ENCODE measurements around the gene MAOB. TPM values are rescaled to one million over a fixed set of nuclear protein-coding genes. Genes with fewer than 3 reads are reported as not detected.

MAOB gene
- total and polyA plus RNA-seq, 2 donors (not counting 1 experiment from before 2014, with no cell fraction given) = not detected

DNA sequence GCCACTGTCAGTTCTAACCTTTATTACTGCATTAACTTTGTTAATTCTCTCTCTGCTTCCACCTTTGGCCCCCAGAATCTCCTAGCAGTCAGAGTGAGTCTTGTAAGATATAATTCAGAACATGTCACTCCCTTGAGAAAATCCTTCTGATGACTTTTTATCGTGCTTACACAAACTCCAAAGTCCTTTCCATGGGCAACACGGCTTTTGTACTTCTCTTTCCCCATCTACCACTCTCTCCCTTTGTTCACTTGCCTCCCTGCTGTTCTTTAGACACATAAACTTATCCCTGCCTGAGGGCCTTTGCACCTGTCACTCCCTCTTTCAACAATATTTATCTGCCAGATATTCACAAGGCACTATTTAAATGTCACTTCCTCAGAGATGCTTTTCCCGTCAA lies 64.8 kb downstream of the MAOB start:
- H3K4me3 Mint-ChIP-seq = no peak overlapping the region
- no peak for TF ChIP-seq EZH2 (IDR thresholded peaks at IDR 0.05; ENCODE audit: borderline replicate concordance, insufficient read depth, low read depth, low read length, poor library complexity, severe bottlenecking)
- TF ChIP-seq, protein P1, sequence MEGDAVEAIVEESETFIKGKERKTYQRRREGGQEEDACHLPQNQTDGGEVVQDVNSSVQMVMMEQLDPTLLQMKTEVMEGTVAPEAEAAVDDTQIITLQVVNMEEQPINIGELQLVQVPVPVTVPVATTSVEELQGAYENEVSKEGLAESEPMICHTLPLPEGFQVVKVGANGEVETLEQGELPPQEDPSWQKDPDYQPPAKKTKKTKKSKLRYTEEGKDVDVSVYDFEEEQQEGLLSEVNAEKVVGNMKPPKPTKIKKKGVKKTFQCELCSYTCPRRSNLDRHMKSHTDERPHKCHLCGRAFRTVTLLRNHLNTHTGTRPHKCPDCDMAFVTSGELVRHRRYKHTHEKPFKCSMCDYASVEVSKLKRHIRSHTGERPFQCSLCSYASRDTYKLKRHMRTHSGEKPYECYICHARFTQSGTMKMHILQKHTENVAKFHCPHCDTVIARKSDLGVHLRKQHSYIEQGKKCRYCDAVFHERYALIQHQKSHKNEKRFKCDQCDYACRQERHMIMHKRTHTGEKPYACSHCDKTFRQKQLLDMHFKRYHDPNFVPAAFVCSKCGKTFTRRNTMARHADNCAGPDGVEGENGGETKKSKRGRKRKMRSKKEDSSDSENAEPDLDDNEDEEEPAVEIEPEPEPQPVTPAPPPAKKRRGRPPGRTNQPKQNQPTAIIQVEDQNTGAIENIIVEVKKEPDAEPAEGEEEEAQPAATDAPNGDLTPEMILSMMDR (IDR thresholded peaks at IDR 0.05) = no peak
- Histone ChIP-seq H3K4me1 (ENCODE audit: control insufficient read depth in 2 of 2, insufficient read depth in 2 of 2, low read length in 2 of 2) (no peaks in the 10 kb centered on the region), H3K27me3 (replicated peaks in 1 of 4; ENCODE audit: control extremely low read depth in 1 of 4, control insufficient read depth in 3 of 4, insufficient read depth in 4 of 4, low read length in 3 of 4) (no peaks in the 10 kb centered on the region), H2AFZ (ENCODE audit: insufficient read depth, low read depth, low read length, poor library complexity, severe bottlenecking) (no peak overlapping the region), H3K4me2 (replicated peaks; ENCODE audit: low read depth, low read length, poor library complexity, severe bottlenecking) (no peak overlapping the region), H3K36me3 (replicated peaks in 1 of 2; ENCODE audit: control extremely low read depth in 1 of 2, control insufficient read depth in 1 of 2, extremely low read depth in 1 of 2, insufficient read depth in 2 of 2, low read length in 1 of 2) (no peaks in the 10 kb centered on the region), H3K9ac (ENCODE audit: low read length) (no peak overlapping the region), H3K4me3 (ENCODE audit: control extremely low read depth in 1 of 5, extremely low read depth in 1 of 5, insufficient read depth in 1 of 5, low read depth in 2 of 5, low read length in 4 of 5) (no peak overlapping the region), H4K20me1 (ENCODE audit: control insufficient read depth, insufficient read depth, low read length, poor library complexity, severe bottlenecking) (no peaks in the 10 kb centered on the region), H3K9me3 (ENCODE audit: control extremely low read depth in 1 of 3, control insufficient read depth in 2 of 3, insufficient read depth in 1 of 3, low read length in 2 of 3) (no peaks in the 10 kb centered on the region), H3K27ac (ENCODE audit: low read length in 2 of 2) (no peak overlapping the region), H3K79me2 (ENCODE audit: control insufficient read depth, insufficient read depth, low read length) (no peaks in the 10 kb centered on the region)
- no peaks in the 10 kb centered on the region for H3K4me1 Mint-ChIP-seq
- WGBS (ENCODE audit: insufficient coverage) = no CpG with 5 or more reads among the region's 3 CpGs
- no peaks in the 10 kb centered on the region for H3K9me3 Mint-ChIP-seq (ENCODE audit: insufficient read depth)
- ATAC-seq (ENCODE audit: low read depth) (no peak), DNase-seq (no peak)
- CTCF ChIA-PET = no interaction called here
- peaks cover 11% of the 10 kb centered on the region for H3K27me3 Mint-ChIP-seq
- POLR2A ChIA-PET = no interaction called here
- intact Hi-C loops (cut with micrococcal nuclease) = no loop called here
- H3K27ac Mint-ChIP-seq = no peak overlapping the region

DNA sequence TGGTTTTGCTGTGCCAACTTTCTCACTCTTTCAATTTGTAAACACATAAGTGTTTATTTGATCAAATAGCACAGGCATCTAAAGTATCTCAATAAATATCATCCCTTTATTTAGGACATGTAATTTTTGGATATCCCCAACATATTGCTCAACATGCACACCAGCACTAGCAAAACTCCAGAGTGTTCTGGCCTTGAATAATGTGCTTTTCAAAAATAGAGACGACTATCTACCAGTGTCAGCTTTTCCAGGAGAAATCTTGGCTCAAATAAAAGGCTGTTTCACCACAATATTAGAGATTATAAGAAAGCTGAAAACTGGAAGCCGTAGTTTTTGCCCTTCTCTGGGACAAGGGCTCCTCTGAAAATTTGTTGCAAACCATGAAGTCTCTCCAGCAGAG lies 67.0 kb downstream of the MAOB start:
- intact Hi-C loops (cut with micrococcal nuclease) = no loop called here
- Mint-ChIP-seq H3K27ac (no peak overlapping the region), H3K4me1 (no peaks in the 10 kb centered on the region), H3K4me3 (no peak overlapping the region), H3K9me3 (ENCODE audit: insufficient read depth) (no peaks in the 10 kb centered on the region), H3K27me3 (peaks cover 9% of the 10 kb centered on the region)
- Histone ChIP-seq H3K4me2 (replicated peaks; ENCODE audit: low read depth, low read length, poor library complexity, severe bottlenecking) (no peak overlapping the region), H3K79me2 (ENCODE audit: control insufficient read depth, insufficient read depth, low read length) (no peaks in the 10 kb centered on the region), H3K4me3 (ENCODE audit: control extremely low read depth in 1 of 5, extremely low read depth in 1 of 5, insufficient read depth in 1 of 5, low read depth in 2 of 5, low read length in 4 of 5) (no peak overlapping the region), H3K36me3 (replicated peaks in 1 of 2; ENCODE audit: control extremely low read depth in 1 of 2, control insufficient read depth in 1 of 2, extremely low read depth in 1 of 2, insufficient read depth in 2 of 2, low read length in 1 of 2) (no peaks in the 10 kb centered on the region), H4K20me1 (ENCODE audit: control insufficient read depth, insufficient read depth, low read length, poor library complexity, severe bottlenecking) (no peaks in the 10 kb centered on the region), H3K9me3 (ENCODE audit: control extremely low read depth in 1 of 3, control insufficient read depth in 2 of 3, insufficient read depth in 1 of 3, low read length in 2 of 3) (no peaks in the 10 kb centered on the region), H2AFZ (ENCODE audit: insufficient read depth, low read depth, low read length, poor library complexity, severe bottlenecking) (no peak overlapping the region), H3K27ac (ENCODE audit: low read length in 2 of 2) (no peak overlapping the region), H3K27me3 (replicated peaks in 1 of 4; ENCODE audit: control extremely low read depth in 1 of 4, control insufficient read depth in 3 of 4, insufficient read depth in 4 of 4, low read length in 3 of 4) (no peaks in the 10 kb centered on the region), H3K9ac (ENCODE audit: low read length) (no peak overlapping the region), H3K4me1 (ENCODE audit: control insufficient read depth in 2 of 2, insufficient read depth in 2 of 2, low read length in 2 of 2) (no peaks in the 10 kb centered on the region)
- ChIA-PET CTCF (no interaction called here), POLR2A (no interaction called here)
- DNase-seq (no peak), ATAC-seq (ENCODE audit: low read depth) (no peak)
- no CpG with 5 or more reads among the region's 2 CpGs for WGBS (ENCODE audit: insufficient coverage)
- TF ChIP-seq, protein P1 (IDR thresholded peaks at IDR 0.05) = no peak
- no peak for TF ChIP-seq EZH2 (IDR thresholded peaks at IDR 0.05; ENCODE audit: borderline replicate concordance, insufficient read depth, low read depth, low read length, poor library complexity, severe bottlenecking)

All from B cell (primary cell).